ENCODE data around the gene SERPINA12. TPM values are rescaled to one million over a fixed set of nuclear protein-coding genes. Genes with fewer than 3 reads are reported as not detected.

The SERPINA12 gene
- total RNA-seq, 3 donors from 2014 or later = not detected

GRCh38 chr14:94532447-94532846, 23.2 kb upstream of the SERPINA12 start:
- ATAC-seq (no peak), DNase-seq (no peak)
- H3K4me3 ChIP-seq = no peak overlapping the region

DNA sequence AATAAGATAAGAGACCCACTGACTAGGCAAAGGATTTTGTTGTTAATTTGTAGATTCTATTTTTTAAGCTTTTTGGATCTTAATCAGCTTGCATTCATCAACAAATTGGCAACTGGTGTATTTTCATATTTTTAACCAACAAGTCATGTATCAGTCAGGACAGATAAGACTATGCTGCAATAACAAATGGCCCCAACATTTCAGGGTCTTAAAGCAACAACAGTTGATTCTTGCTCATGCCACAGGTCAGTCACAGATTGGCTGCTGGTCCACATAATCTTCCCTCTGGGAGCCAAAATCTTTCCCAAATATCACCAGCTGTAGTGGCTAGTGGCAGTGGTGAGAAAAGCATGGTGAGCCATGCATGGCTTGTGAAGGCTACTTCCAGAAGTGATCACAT, 21.9 kb upstream of the SERPINA12 start:
- Histone ChIP-seq H3K36me3 (ENCODE audit: low read depth) (no peaks in the 10 kb centered on the region), H3K9me3 (no peaks in the 10 kb centered on the region), H3K4me1 (ENCODE audit: low read depth) (no peaks in the 10 kb centered on the region), H3K4me3 (no peak overlapping the region)
- ATAC-seq = no peak
- intact Hi-C loops (cut with DNase I, micrococcal nuclease) = no loop called here
- DNase-seq = no peak
- TF ChIP-seq, protein P1, sequence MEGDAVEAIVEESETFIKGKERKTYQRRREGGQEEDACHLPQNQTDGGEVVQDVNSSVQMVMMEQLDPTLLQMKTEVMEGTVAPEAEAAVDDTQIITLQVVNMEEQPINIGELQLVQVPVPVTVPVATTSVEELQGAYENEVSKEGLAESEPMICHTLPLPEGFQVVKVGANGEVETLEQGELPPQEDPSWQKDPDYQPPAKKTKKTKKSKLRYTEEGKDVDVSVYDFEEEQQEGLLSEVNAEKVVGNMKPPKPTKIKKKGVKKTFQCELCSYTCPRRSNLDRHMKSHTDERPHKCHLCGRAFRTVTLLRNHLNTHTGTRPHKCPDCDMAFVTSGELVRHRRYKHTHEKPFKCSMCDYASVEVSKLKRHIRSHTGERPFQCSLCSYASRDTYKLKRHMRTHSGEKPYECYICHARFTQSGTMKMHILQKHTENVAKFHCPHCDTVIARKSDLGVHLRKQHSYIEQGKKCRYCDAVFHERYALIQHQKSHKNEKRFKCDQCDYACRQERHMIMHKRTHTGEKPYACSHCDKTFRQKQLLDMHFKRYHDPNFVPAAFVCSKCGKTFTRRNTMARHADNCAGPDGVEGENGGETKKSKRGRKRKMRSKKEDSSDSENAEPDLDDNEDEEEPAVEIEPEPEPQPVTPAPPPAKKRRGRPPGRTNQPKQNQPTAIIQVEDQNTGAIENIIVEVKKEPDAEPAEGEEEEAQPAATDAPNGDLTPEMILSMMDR (IDR thresholded peaks at IDR 0.05) = no peak

More at GRCh38 chr14:94532447-94532846, 23.2 kb upstream of the SERPINA12 start:
- TF ChIP-seq, protein P1 (IDR thresholded peaks at IDR 0.05) = no peak
- Histone ChIP-seq H3K36me3 (ENCODE audit: low read depth) (no peaks in the 10 kb centered on the region), H3K9me3 (no peaks in the 10 kb centered on the region), H3K4me1 (ENCODE audit: low read depth) (no peaks in the 10 kb centered on the region)
- intact Hi-C loops (cut with DNase I, micrococcal nuclease) = no loop called here

DNA sequence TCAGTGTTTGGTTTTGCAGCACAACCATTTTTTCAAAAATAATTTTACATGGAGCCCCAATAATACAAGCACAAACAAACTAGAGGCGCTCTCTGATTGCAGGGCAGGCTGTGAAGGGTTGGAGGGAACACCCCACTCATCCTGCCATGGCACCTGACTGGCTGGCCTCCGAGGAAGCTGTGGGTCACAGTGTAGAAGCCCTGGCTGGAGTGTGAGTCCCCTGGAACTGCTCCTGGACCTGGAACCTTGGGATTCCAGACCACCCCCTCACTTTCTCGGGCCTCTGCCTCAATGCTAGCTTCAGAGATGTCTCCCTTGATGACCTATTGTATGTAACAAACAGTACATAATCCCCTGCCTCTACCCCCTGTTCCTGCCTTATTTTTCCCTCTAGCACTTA, 14.8 kb upstream of the SERPINA12 start:
- Histone ChIP-seq H3K4me1 (ENCODE audit: low read depth) (no peaks in the 10 kb centered on the region), H3K4me3 (no peak overlapping the region), H3K36me3 (ENCODE audit: low read depth) (no peaks in the 10 kb centered on the region), H3K9me3 (no peaks in the 10 kb centered on the region)
- no peak for DNase-seq
- TF ChIP-seq, protein P1 (IDR thresholded peaks at IDR 0.05) = no peak
- ATAC-seq = no peak
- intact Hi-C loops (cut with DNase I, micrococcal nuclease) = no loop called here

- H3K4me3 ChIP-seq = no peak overlapping the region
- ATAC-seq (no peak), DNase-seq (no peak)
- intact Hi-C loops (cut with DNase I, micrococcal nuclease) = no loop called here
- H3K9me3 ChIP-seq = no peaks in the 10 kb centered on the region
- no peaks in the 10 kb centered on the region for H3K36me3 ChIP-seq (ENCODE audit: low read depth)
- TF ChIP-seq, protein P1 (IDR thresholded peaks at IDR 0.05) = no peak
- H3K4me1 ChIP-seq (ENCODE audit: low read depth) = no peaks in the 10 kb centered on the region
Observed at GRCh38 chr14:94523265-94523664, 14.0 kb upstream of the SERPINA12 start.

GRCh38 chr14:94522115-94522724, 13.0 kb upstream of the SERPINA12 start:
- no peak for ATAC-seq

More at GRCh38 chr14:94522115-94522724, 13.0 kb upstream of the SERPINA12 start:
- Histone ChIP-seq H3K4me1 (ENCODE audit: low read depth) (no peaks in the 10 kb centered on the region), H3K4me3 (no peak overlapping the region), H3K9me3 (no peaks in the 10 kb centered on the region), H3K36me3 (ENCODE audit: low read depth) (no peaks in the 10 kb centered on the region)
- no peak for DNase-seq
- TF ChIP-seq, protein P1 (IDR thresholded peaks at IDR 0.05) = no peak
- intact Hi-C loops (cut with DNase I, micrococcal nuclease) = no loop called here

Data from mucosa of descending colon (tissue), 3 donors.